ENCODE results near the gene EDIL3. TPM values are rescaled to one million over a fixed set of nuclear protein-coding genes. Genes with fewer than 3 reads are reported as not detected.

EDIL3 gene
- total RNA-seq, 1 donor from 2014 or later = 604 TPM

- Mint-ChIP-seq H3K27me3 (ENCODE audit: low read depth) (no peaks in the 10 kb centered on the region), H3K9me3 (ENCODE audit: low read depth) (peaks cover 11% of the 10 kb centered on the region), H3K4me3 (ENCODE audit: unreplicated experiment) (no peak overlapping the region), H3K36me3 (ENCODE audit: low read depth) (peaks cover 15% of the 10 kb centered on the region), H3K27ac (ENCODE audit: unreplicated experiment) (peak overlapping the region; percentile 67), H3K4me1 (ENCODE audit: low read depth) (peaks cover 92% of the 10 kb centered on the region)
- no peak for DNase-seq (ENCODE audit: low spot score)
- TF ChIP-seq, protein P1, sequence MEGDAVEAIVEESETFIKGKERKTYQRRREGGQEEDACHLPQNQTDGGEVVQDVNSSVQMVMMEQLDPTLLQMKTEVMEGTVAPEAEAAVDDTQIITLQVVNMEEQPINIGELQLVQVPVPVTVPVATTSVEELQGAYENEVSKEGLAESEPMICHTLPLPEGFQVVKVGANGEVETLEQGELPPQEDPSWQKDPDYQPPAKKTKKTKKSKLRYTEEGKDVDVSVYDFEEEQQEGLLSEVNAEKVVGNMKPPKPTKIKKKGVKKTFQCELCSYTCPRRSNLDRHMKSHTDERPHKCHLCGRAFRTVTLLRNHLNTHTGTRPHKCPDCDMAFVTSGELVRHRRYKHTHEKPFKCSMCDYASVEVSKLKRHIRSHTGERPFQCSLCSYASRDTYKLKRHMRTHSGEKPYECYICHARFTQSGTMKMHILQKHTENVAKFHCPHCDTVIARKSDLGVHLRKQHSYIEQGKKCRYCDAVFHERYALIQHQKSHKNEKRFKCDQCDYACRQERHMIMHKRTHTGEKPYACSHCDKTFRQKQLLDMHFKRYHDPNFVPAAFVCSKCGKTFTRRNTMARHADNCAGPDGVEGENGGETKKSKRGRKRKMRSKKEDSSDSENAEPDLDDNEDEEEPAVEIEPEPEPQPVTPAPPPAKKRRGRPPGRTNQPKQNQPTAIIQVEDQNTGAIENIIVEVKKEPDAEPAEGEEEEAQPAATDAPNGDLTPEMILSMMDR (IDR thresholded peaks at IDR 0.05) = no peak
Observed at GRCh38 chr5:84370176-84370575, 14.5 kb downstream of the EDIL3 start.

GRCh38 chr5:84364043-84364442, 20.6 kb downstream of the EDIL3 start:
- DNase-seq (ENCODE audit: low spot score) = no peak
- H3K4me1 Mint-ChIP-seq (ENCODE audit: low read depth) = peaks cover 69% of the 10 kb centered on the region
- H3K9me3 Mint-ChIP-seq (ENCODE audit: low read depth) = peaks cover 14% of the 10 kb centered on the region
- H3K4me3 Mint-ChIP-seq (ENCODE audit: unreplicated experiment) = no peak overlapping the region
- TF ChIP-seq, protein P1 (IDR thresholded peaks at IDR 0.05) = no peak
- peak overlapping the region; percentile 22 for H3K27ac Mint-ChIP-seq (ENCODE audit: unreplicated experiment)
- H3K27me3 Mint-ChIP-seq (ENCODE audit: low read depth) = no peaks in the 10 kb centered on the region
- H3K36me3 Mint-ChIP-seq (ENCODE audit: low read depth) = peaks cover 13% of the 10 kb centered on the region

DNA sequence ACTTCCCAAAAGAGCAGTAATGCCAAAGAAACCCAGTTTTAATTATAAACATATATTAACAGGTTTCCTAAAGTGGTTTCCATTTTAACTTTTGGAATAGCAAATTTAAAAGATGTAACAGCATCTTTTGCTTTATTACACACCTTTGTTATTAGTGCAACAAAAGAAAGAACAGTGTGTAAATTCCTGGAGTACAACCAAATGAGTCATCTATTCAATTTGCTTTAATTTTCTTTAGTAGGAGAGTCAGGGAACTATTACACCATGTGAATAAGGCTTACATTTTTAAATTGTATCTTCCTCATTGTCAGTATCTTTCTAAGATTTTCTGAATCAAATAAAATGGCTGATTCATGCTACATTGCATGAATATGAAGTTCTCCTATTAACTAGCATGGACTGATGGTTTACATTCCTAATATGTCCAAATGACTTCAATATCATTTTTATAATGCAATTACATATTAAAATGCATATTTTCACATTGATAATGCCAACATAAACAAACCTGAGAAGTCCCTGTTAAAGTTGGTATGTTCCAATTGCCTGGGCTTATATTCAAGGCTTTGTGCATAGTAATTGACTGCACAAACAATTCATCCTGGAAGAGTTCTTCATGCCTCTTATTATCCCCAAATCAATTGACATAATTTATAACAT, 22.5 kb downstream of the EDIL3 start:
- TF ChIP-seq, protein P1 (IDR thresholded peaks at IDR 0.05) = no peak
- Mint-ChIP-seq H3K27ac (ENCODE audit: unreplicated experiment) (no peak overlapping the region), H3K4me3 (ENCODE audit: unreplicated experiment) (no peak overlapping the region), H3K9me3 (ENCODE audit: low read depth) (peaks cover 3% of the 10 kb centered on the region), H3K36me3 (ENCODE audit: low read depth) (peaks cover 3% of the 10 kb centered on the region), H3K4me1 (ENCODE audit: low read depth) (peaks cover 60% of the 10 kb centered on the region), H3K27me3 (ENCODE audit: low read depth) (no peaks in the 10 kb centered on the region)
- DNase-seq (ENCODE audit: low spot score) = no peak

DNA sequence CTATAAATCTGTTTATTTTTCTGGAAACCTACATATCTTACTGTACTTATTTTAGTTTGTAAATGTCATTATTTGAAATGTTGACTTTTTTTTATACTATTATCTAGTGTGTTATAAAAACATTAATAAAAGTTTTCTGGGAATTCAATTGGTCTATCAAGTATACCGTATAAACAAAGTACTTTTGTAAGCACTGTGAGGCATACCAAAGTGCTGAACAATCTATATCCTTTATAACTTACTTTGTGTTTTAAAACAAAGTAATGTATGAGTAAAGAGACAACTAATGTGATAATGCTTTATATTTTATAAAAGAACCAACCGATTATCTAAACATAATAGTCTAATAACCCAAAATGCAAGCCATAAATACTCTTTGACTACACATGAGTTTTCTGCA, 23.1 kb downstream of the EDIL3 start:
- TF ChIP-seq, protein P1 (IDR thresholded peaks at IDR 0.05) = no peak
- no peak for DNase-seq (ENCODE audit: low spot score)
- H3K9me3 Mint-ChIP-seq (ENCODE audit: low read depth) = peaks cover 3% of the 10 kb centered on the region
- no peaks in the 10 kb centered on the region for H3K27me3 Mint-ChIP-seq (ENCODE audit: low read depth)
- H3K36me3 Mint-ChIP-seq (ENCODE audit: low read depth) = peaks cover 3% of the 10 kb centered on the region
- no peak overlapping the region for H3K4me3 Mint-ChIP-seq (ENCODE audit: unreplicated experiment)
- H3K4me1 Mint-ChIP-seq (ENCODE audit: low read depth) = peaks cover 59% of the 10 kb centered on the region
- H3K27ac Mint-ChIP-seq (ENCODE audit: unreplicated experiment) = no peak overlapping the region

- peaks cover 4% of the 10 kb centered on the region for H3K36me3 Mint-ChIP-seq (ENCODE audit: low read depth)
- peaks cover 3% of the 10 kb centered on the region for H3K9me3 Mint-ChIP-seq (ENCODE audit: low read depth)
- H3K4me1 Mint-ChIP-seq (ENCODE audit: low read depth) = peaks cover 52% of the 10 kb centered on the region
- peak overlapping the region; percentile 37 for H3K27ac Mint-ChIP-seq (ENCODE audit: unreplicated experiment)
- H3K27me3 Mint-ChIP-seq (ENCODE audit: low read depth) = no peaks in the 10 kb centered on the region
- TF ChIP-seq, protein P1 (IDR thresholded peaks at IDR 0.05) = no peak
- no peak overlapping the region for H3K4me3 Mint-ChIP-seq (ENCODE audit: unreplicated experiment)
- DNase-seq (ENCODE audit: low spot score) = no peak
Observed at GRCh38 chr5:84360056-84360455, 24.6 kb downstream of the EDIL3 start.
